CD4-positive, alpha-beta T cell treated with Interleukin-1 beta for 1 hour (primary cell): ENCODE measurements around the gene PCNT.

Experiments
- DNase-seq, 2 donors: peaks; one replicate each; pipeline ENCODE4 v3.0.0-alpha.2; 2020 to 2022

PCNT gene

GRCh38 chr21:46323710-46324389 is at the start of gene PCNT, which contains the start of gene C21orf58:
TSS of gene PCNT (plus strand) at chr21:46324156. CDS start at chr21:46324229, 73 bp downstream.
TSS of gene C21orf58 (minus strand) at chr21:46323870. CDS start at chr21:46322738, 1,132 bp downstream.
- peak; percentile 98 to 99 for DNase-seq

- no peak for DNase-seq
Observed at GRCh38 chr21:46274797-46275390, 49.1 kb upstream of the PCNT start.

GRCh38 chr21:46284077-46284644 is 39.8 kb upstream of the PCNT start:
- no peak for DNase-seq

GRCh38 chr21:46284733-46285132 is 39.2 kb upstream of the PCNT start:
- no peak for DNase-seq

- no peak for DNase-seq
Observed at GRCh38 chr21:46285206-46285661, 38.7 kb upstream of the PCNT start, which contains the start of gene MCM3AP. TSS of gene MCM3AP (minus strand) at chr21:46285611. CDS start at chr21:46285286, 325 bp downstream.

GRCh38 chr21:46285761-46286647 is 38.0 kb upstream of the PCNT start, which contains the start of gene YBEY:
TSS of gene YBEY (plus strand) at chr21:46286342. CDS start at chr21:46286914, 572 bp downstream.
- DNase-seq: peak; percentile 82 to 85

- no peak for DNase-seq
Observed at GRCh38 chr21:46286648-46287002, 37.3 kb upstream of the PCNT start.

- DNase-seq: no peak
Observed at GRCh38 chr21:46287541-46287940, 36.4 kb upstream of the PCNT start.

- no peak for DNase-seq
Observed at GRCh38 chr21:46289655-46290179, 34.2 kb upstream of the PCNT start.

GRCh38 chr21:46291561-46291960 is 32.4 kb upstream of the PCNT start:
- no peak for DNase-seq

- DNase-seq: no peak
Observed at GRCh38 chr21:46294647-46295176, 29.2 kb upstream of the PCNT start.

- DNase-seq: no peak
Observed at GRCh38 chr21:46295177-46295770, 28.7 kb upstream of the PCNT start.

GRCh38 chr21:46295996-46296752 is 27.8 kb upstream of the PCNT start:
- DNase-seq: peak; percentile 47 to 67

- DNase-seq: no peak
Observed at GRCh38 chr21:46297338-46298271, 26.4 kb upstream of the PCNT start.

GRCh38 chr21:46299167-46299566 is 24.8 kb upstream of the PCNT start:
- no peak for DNase-seq

GRCh38 chr21:46301759-46302158 is 22.2 kb upstream of the PCNT start:
- no peak for DNase-seq

GRCh38 chr21:46304437-46304836 is 19.5 kb upstream of the PCNT start:
- DNase-seq: no peak

GRCh38 chr21:46304955-46305354 is 19.0 kb upstream of the PCNT start:
- peak in 1 of 2 donors; percentile 21 for DNase-seq

- no peak for DNase-seq
Observed at GRCh38 chr21:46307625-46308024, 16.3 kb upstream of the PCNT start.

GRCh38 chr21:46308431-46308830 is 15.5 kb upstream of the PCNT start:
- no peak for DNase-seq
